GM12878 (cell line): ENCODE measurements around the gene FLT3LG. TPM values are rescaled to one million over a fixed set of nuclear protein-coding genes. Genes with fewer than 3 reads are reported as not detected.

Experiments used
- ATAC-seq: fragments of 200-7000 bp; cut with Tn5 transposase; 3 replicates; pipeline ENCODE4 v1.9.1; 2020; ENCODE audit warnings: mild to moderate bottlenecking, moderate library complexity
- BruUV-seq: library from RNA; stranded (reverse); fragments of 400-500 nt; replicated peaks from 2 replicates; lab custom pipeline; 2021; lab: Mats Ljungman, UMichigan
- CTCF ChIA-PET: fragments of 300-600 bp; sonication (Branson Sonifier 250); formaldehyde crosslinking; extraction: SDS; loops from one replicate; lab custom pipeline; 2021; ENCODE audit warnings: inconsistent platforms; lab: Yijun Ruan, JAX
- POLR2A ChIA-PET: fragments of 350-600 bp; formaldehyde crosslinking; extraction: SDS; loops from one replicate; lab custom pipeline; 2021; ENCODE audit warnings: inconsistent platforms; lab: Charles Lee
- RAD21 ChIA-PET: fragments of 300-600 bp; sonication (Branson Sonifier 250); formaldehyde crosslinking; loops from one replicate; lab custom pipeline; 2023; ENCODE audit warnings: antibody characterized with exemption; ENCODE audit not compliant: unreplicated experiment; lab: Charles Lee
- SMC1A ChIA-PET: fragments of 300-600 bp; sonication (Branson Sonifier 250); formaldehyde crosslinking; loops from one replicate; lab custom pipeline; 2023; ENCODE audit not compliant: unreplicated experiment, uncharacterized antibody; lab: Charles Lee
- DNase-seq: peaks from one replicate; pipeline ENCODE4 v3.0.0-alpha.2; 2011; ENCODE audit warnings: low read depth, low spot score
- FAIRE-seq: peaks from 3 replicates; lab custom pipeline; 2011; peaks lifted over from hg19 to GRCh38; lab: Jason Lieb, UNC
- H2AFZ ChIP-seq: 2 replicates; pipeline ENCODE4 v1.6.0; 2011; ENCODE audit warnings: low read depth, low read length, control low read depth; ENCODE audit not compliant: control insufficient read depth
- H3K27ac ChIP-seq: 2 replicates; pipeline ENCODE4 v1.5.1; 2011; ENCODE audit warnings: control low read depth; ENCODE audit not compliant: control insufficient read depth, insufficient read depth
- H3K27me3 ChIP-seq, 2 experiments: replicated peaks in 1 of 2; 2 replicates each; pipeline versions ENCODE4 v1.6.0 to v1.6.1; 2011; ENCODE audit warnings: low read length in 1 of 2; ENCODE audit not compliant: control insufficient read depth in 2 of 2, insufficient read depth in 2 of 2
- H3K36me3 ChIP-seq, 2 experiments: 2 replicates each; pipeline ENCODE4 v1.5.1; 2011; ENCODE audit warnings: low read length in 1 of 2; ENCODE audit not compliant: control insufficient read depth in 2 of 2, insufficient read depth in 2 of 2
- H3K4me1 ChIP-seq: 2 replicates; pipeline ENCODE4 v1.6.1; 2011; ENCODE audit warnings: mild to moderate bottlenecking, low read length, moderate library complexity, mixed read lengths; ENCODE audit not compliant: control insufficient read depth, insufficient read depth
- H3K4me2 ChIP-seq: 2 replicates; pipeline ENCODE4 v1.6.0; 2011; ENCODE audit warnings: control low read depth; ENCODE audit not compliant: control insufficient read depth, insufficient read depth
- H3K4me3 ChIP-seq: fragments of 200-600 bp; sonication (generic); 2 replicates; pipeline ENCODE4 v1.5.1; 2016
- H3K79me2 ChIP-seq: 2 replicates; pipeline ENCODE4 v1.6.0; 2011; ENCODE audit warnings: low read length; ENCODE audit not compliant: control insufficient read depth, insufficient read depth
- H3K9ac ChIP-seq: 2 replicates; pipeline ENCODE4 v1.8.0; 2011; ENCODE audit warnings: low read length, control low read depth, mixed read lengths; ENCODE audit not compliant: control insufficient read depth, insufficient read depth
- H3K9me3 ChIP-seq: replicated peaks from 3 replicates; pipeline ENCODE4 v1.5.1; 2011; ENCODE audit warnings: mild to moderate bottlenecking, low read length; ENCODE audit not compliant: control insufficient read depth, insufficient read depth
- H4K20me1 ChIP-seq: 2 replicates; pipeline ENCODE4 v1.6.0; 2011; ENCODE audit not compliant: control insufficient read depth, insufficient read depth
- CHD1 ChIP-seq: IDR thresholded peaks from 2 replicates; pipeline ENCODE4 v1.6.1; 2012; ENCODE audit warnings: low read depth, low read length, improper control_type of control experiment
- E2F8 ChIP-seq: fragments of 450-650 bp; IDR thresholded peaks from 2 replicates; pipeline ENCODE4 v1.6.1; 2018; ENCODE audit warnings: mild to moderate bottlenecking, low read depth, moderate library complexity; ENCODE audit not compliant: partially characterized antibody
- MAX ChIP-seq: IDR thresholded peaks from 2 replicates; pipeline ENCODE4 v1.6.1; 2012; ENCODE audit warnings: low read depth, low read length, improper control_type of control experiment
- NBN ChIP-seq: fragments of 450-650 bp; IDR thresholded peaks from 2 replicates; pipeline ENCODE4 v1.6.1; 2016
- NFIC ChIP-seq: IDR thresholded peaks from 2 replicates; pipeline ENCODE4 v1.6.1; 2012; ENCODE audit warnings: low read depth, mild to moderate bottlenecking, inconsistent platforms, low read length, moderate library complexity
- NFYA ChIP-seq: IDR thresholded peaks from 2 replicates; pipeline ENCODE4 v1.6.1; 2011; ENCODE audit warnings: low read depth, mild to moderate bottlenecking, low read length, improper control_type of control experiment, borderline replicate concordance
- SMARCA5 ChIP-seq: fragments of 450-650 bp; IDR thresholded peaks from 2 replicates; pipeline ENCODE4 v1.6.1; 2017; ENCODE audit warnings: mild to moderate bottlenecking
- STAT3 ChIP-seq: IDR thresholded peaks from 2 replicates; pipeline ENCODE4 v1.6.1; 2011; ENCODE audit warnings: low read depth, low read length, improper control_type of control experiment
- WRNIP1 ChIP-seq: IDR thresholded peaks from 2 replicates; pipeline ENCODE4 v1.6.1; 2011; ENCODE audit warnings: low read depth, low read length, improper control_type of control experiment, borderline replicate concordance
- ZNF384 ChIP-seq: IDR thresholded peaks from 2 replicates; pipeline ENCODE4 v1.6.1; 2012; ENCODE audit warnings: low read depth, mild to moderate bottlenecking, low read length, improper control_type of control experiment, borderline replicate concordance
- WGBS: methylation state at CpG from one replicate; pipeline ENCODE4 v1.1.6; 2016; ENCODE audit warnings: low lambda C conversion rate; ENCODE audit not compliant: insufficient replicate concordance, insufficient coverage; ENCODE audit errors: missing lambda C conversion rate; 5-methylcytosine and 5-hydroxymethylcytosine counted together
- in situ Hi-C: fragments of 300-500 bp; cut with MboI; formaldehyde crosslinking; loops from 9 replicates; pipeline ENCODE4 v1.14.3; 2018; ENCODE audit warnings: mixed read lengths
- intact Hi-C: fragments of 100-400 bp; cut with micrococcal nuclease; formaldehyde crosslinking; loops from one replicate; pipeline ENCODE4 v1.14.2; 2022; ENCODE audit not compliant: unreplicated experiment
- polyA plus RNA-seq, 11 experiments: library from polyadenylated mRNA; depleted of rRNA in 4 of 11; unstranded in 6 of 11; stranded (reverse) in 5 of 11; fragments of >200 nt; fragmentation: Nextera tagmentation in 4 of 11; fragmentation: Illumina TruSeq in 1 of 11; extraction: Ambion mirVana in 4 of 11; extraction: Trizol in 1 of 11; gene quantifications; 1 replicate in 1 of 11; 2 replicates in 10 of 11; pipeline versions ENCODE4 v1.2.1 to v1.2.3, GENCODE V29; 2011 to 2016; ENCODE audit warnings: inconsistent platforms in 2 of 11, missing spikeins in 2 of 11, low read depth in 1 of 11
- total RNA-seq, 4 experiments: library from RNA; depleted of rRNA in 3 of 4; stranded (reverse); fragments of >200 nt in 3 of 4; fragmentation: Illumina TruSeq in 1 of 4; extraction: Trizol in 1 of 4; gene quantifications; 2 replicates each; pipeline versions ENCODE4 v1.2.1 to v1.2.3, GENCODE V29; 2013 to 2021
- TF ChIP-seq, protein P1 (sequence below): fragments of 450-650 bp; IDR thresholded peaks from 2 replicates; pipeline ENCODE4 v1.6.1; 2017; ENCODE audit warnings: mild to moderate bottlenecking, moderate library complexity

Gene FLT3LG
- total and polyA plus RNA-seq, 10 of the 15 experiments (the other 5 are each of a cell fraction or from before 2014, with no cell fraction given): 0.68 to 13.1 (median 4.3) TPM

DNA sequence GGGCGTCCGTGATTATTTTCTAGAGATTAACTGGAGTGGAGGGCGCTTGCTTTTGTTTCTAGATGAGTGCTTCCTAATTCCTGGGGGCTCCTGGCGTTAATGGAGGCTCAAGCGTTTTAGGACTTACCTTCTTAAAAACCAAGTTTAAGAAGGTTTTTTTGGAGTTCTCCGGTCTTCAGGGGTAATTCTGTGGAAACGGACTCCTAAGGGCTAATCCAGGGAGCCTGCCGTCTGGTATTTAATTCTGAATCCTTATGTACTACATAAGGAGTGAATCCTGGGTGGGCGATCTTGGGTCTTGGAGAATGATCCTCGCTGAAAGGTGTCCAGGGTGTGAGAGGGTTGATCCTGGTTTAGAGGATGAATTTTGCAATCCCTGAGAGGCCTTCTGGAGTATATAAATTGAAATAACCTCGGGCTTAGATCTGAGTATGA is 22.6 kb downstream of the FLT3LG start:
- 0 out of 2 replicates have a peak, but pooled peaks have one; percentile 87 for TF ChIP-seq CHD1
- 0 out of 2 replicates have a peak, but pooled peaks have one; percentile 3 for TF ChIP-seq NBN
- 0 out of 2 replicates have a peak, but pooled peaks have one; percentile 4 for TF ChIP-seq SMARCA5
- no peak for TF ChIP-seq ZNF384
- TF ChIP-seq NFIC: no peak
- TF ChIP-seq NFYA: no peak
- no peak for TF ChIP-seq STAT3
- 0 out of 2 replicates have a peak, but pooled peaks have one; percentile 28 for TF ChIP-seq MAX
- 0 out of 2 replicates have a peak, but pooled peaks have one; percentile 46 for TF ChIP-seq WRNIP1
- TF ChIP-seq, protein P1, sequence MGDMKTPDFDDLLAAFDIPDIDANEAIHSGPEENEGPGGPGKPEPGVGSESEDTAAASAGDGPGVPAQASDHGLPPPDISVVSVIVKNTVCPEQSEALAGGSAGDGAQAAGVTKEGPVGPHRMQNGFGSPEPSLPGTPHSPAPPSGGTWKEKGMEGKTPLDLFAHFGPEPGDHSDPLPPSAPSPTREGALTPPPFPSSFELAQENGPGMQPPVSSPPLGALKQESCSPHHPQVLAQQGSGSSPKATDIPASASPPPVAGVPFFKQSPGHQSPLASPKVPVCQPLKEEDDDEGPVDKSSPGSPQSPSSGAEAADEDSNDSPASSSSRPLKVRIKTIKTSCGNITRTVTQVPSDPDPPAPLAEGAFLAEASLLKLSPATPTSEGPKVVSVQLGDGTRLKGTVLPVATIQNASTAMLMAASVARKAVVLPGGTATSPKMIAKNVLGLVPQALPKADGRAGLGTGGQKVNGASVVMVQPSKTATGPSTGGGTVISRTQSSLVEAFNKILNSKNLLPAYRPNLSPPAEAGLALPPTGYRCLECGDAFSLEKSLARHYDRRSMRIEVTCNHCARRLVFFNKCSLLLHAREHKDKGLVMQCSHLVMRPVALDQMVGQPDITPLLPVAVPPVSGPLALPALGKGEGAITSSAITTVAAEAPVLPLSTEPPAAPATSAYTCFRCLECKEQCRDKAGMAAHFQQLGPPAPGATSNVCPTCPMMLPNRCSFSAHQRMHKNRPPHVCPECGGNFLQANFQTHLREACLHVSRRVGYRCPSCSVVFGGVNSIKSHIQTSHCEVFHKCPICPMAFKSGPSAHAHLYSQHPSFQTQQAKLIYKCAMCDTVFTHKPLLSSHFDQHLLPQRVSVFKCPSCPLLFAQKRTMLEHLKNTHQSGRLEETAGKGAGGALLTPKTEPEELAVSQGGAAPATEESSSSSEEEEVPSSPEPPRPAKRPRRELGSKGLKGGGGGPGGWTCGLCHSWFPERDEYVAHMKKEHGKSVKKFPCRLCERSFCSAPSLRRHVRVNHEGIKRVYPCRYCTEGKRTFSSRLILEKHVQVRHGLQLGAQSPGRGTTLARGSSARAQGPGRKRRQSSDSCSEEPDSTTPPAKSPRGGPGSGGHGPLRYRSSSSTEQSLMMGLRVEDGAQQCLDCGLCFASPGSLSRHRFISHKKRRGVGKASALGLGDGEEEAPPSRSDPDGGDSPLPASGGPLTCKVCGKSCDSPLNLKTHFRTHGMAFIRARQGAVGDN: 0 out of 2 replicates have a peak, but pooled peaks have one; percentile 4
- no peak for TF ChIP-seq E2F8
- TF ChIP-seq, all 136 proteins: peak for 6
- Histone ChIP-seq H3K4me2 (peak overlapping the region; percentile 91), H4K20me1 (peaks cover 7% of the 10 kb centered on the region; the same call in 1 of the 2 replicates), H3K79me2 (peaks cover 30% of the 10 kb centered on the region), H2AFZ (no peak overlapping the region), H3K4me1 (peaks cover 35% of the 10 kb centered on the region), H3K9ac (peak overlapping the region; percentile 100), H3K36me3 (peaks cover 20 to 36% of the 10 kb centered on the region in 2 experiments), H3K9me3 (no peaks in the 10 kb centered on the region; the same call in 1 of the 3 replicates), H3K4me3 (peak overlapping the region; percentile 79), H3K27me3 (no peaks in the 10 kb centered on the region), H3K27ac (peak overlapping the region; percentile 85)
- WGBS: 0% methylated on average over 11 of the region's 11 CpGs
- BruUV-seq: TSS peak; percentile 83
- FAIRE-seq: no peak
- intact Hi-C loops (loop anchor here (1.0 to 2.0 kb wide), 4 partner anchors 9 to 180 kb away; partner anchors contain the start of genes PRMT1, RPL13A and RRAS), in situ Hi-C loops (loop anchor here (5.0 kb wide), 1 partner anchor 171 kb away; the partner anchor contains the start of genes BCL2L12 and IRF3)
- no peak for ATAC-seq
- ChIA-PET CTCF (no interaction called here), POLR2A (interaction anchor here (0.9 to 5.3 kb wide), 5 partner anchors 9 to 503 kb away, joined by 4 to 44 read pairs (median 4); partner anchors contain the start of genes ALDH16A1, FUZ, PIH1D1 and RPL13A), RAD21 (interaction anchor here (1.0 to 2.0 kb wide), 2 partner anchors 45 to 180 kb away, joined by 3 to 4 read pairs; partner anchors contain the start of gene PIH1D1), SMC1A (interaction anchor here (0.9 kb wide), 1 partner anchor 9 kb away, joined by 4 read pairs; the partner anchor contains the start of gene RPL13A)
- no peak for DNase-seq
